K562 (cell line): ENCODE data around the gene NAE1. TPM values are rescaled to one million over a fixed set of nuclear protein-coding genes. Genes with fewer than 3 reads are reported as not detected.

Experiments
- CEBPG ChIP-seq, 3 experiments: fragments of 200-800 bp in 1 of 3; sonication (Bioruptor generic) in 1 of 3; sonication (generic) in 1 of 3; formaldehyde crosslinking in 1 of 3; IDR thresholded peaks in 2 of 3; conservative IDR thresholded peaks in 1 of 3; 2 replicates each; pipeline versions ENCODE4 v1.6.1 to v1.8.0; 2016 to 2022; ENCODE audit warnings: missing compliant biosample characterization in 2 of 3, missing genetic modification characterization in 2 of 3, mild to moderate bottlenecking in 1 of 3, missing genetic modification reagents in 1 of 3
- EHMT2 ChIP-seq: fragments of 450-650 bp; IDR thresholded peaks from 2 replicates; pipeline ENCODE4 v1.6.1; 2018; ENCODE audit warnings: antibody characterized with exemption
- HDAC1 ChIP-seq, 2 experiments: fragments of 450-650 bp; IDR thresholded peaks; 2 replicates each; pipeline ENCODE4 v1.6.1; 2016 to 2017; ENCODE audit warnings: inconsistent platforms in 1 of 2, mild to moderate bottlenecking in 1 of 2, moderate library complexity in 1 of 2
- ILK ChIP-seq: fragments of 450-650 bp; IDR thresholded peaks from 2 replicates; pipeline ENCODE4 v1.6.1; 2016; ENCODE audit warnings: missing genetic modification characterization, low read depth, mild to moderate bottlenecking, missing compliant biosample characterization, moderate library complexity, borderline replicate concordance
- KAT8 ChIP-seq: fragments of 450-650 bp; IDR thresholded peaks from 2 replicates; pipeline ENCODE4 v1.6.1; 2016; ENCODE audit warnings: low read depth, mild to moderate bottlenecking
- NBN ChIP-seq: fragments of 450-650 bp; IDR thresholded peaks from 2 replicates; pipeline ENCODE4 v1.6.1; 2016; ENCODE audit warnings: low read depth, mild to moderate bottlenecking
- NCOA6 ChIP-seq: fragments of 450-650 bp; IDR thresholded peaks from 2 replicates; pipeline ENCODE4 v1.6.1; 2017; ENCODE audit warnings: mild to moderate bottlenecking
- NFRKB ChIP-seq: fragments of 450-650 bp; IDR thresholded peaks from 2 replicates; pipeline ENCODE4 v1.6.1; 2016; ENCODE audit warnings: low read depth
- SMC3 ChIP-seq: conservative IDR thresholded peaks from 2 replicates; pipeline ENCODE4 v1.6.1; 2011; ENCODE audit warnings: low read depth, low read length, improper control_type of control experiment; ENCODE audit not compliant: insufficient read depth
- TRIM24 ChIP-seq, 2 experiments: fragments of 450-650 bp; IDR thresholded peaks; 2 replicates each; pipeline ENCODE4 v1.6.1; 2016
- ZNF551 ChIP-seq: fragments of 250-450 bp; sonication (Bioruptor Pico); IDR thresholded peaks from 2 replicates; pipeline ENCODE4 v1.5.0; 2021; ENCODE audit warnings: mild to moderate bottlenecking, moderate library complexity
- polyA plus RNA-seq, 8 experiments: library from polyadenylated mRNA; depleted of rRNA in 4 of 8; stranded (reverse) in 5 of 8; unstranded in 3 of 8; fragments of >200 nt; fragmentation: Nextera tagmentation in 2 of 8; fragmentation: Illumina TruSeq in 1 of 8; extraction: Ambion mirVana in 2 of 8; extraction: Trizol in 1 of 8; gene quantifications; 2 replicates each; pipeline versions ENCODE4 v1.2.1 to v1.2.3, GENCODE V29; 2011 to 2014; ENCODE audit warnings: inconsistent platforms in 1 of 8, missing spikeins in 1 of 8
- total RNA-seq, 7 experiments: library from RNA; depleted of rRNA in 6 of 7; stranded (reverse); fragments of >200 nt in 6 of 7; fragmentation: Illumina TruSeq in 2 of 7; extraction: Trizol in 2 of 7; gene quantifications; 2 replicates each; pipeline versions ENCODE4 v1.2.1 to v1.2.3, GENCODE V29; 2011 to 2021; ENCODE audit warnings: low replicate concordance in 1 of 7
- TF ChIP-seq, protein P1 (sequence below): fragments of 200-800 bp; sonication (Bioruptor generic); IDR thresholded peaks from 2 replicates; pipeline ENCODE4 v1.6.1; 2016; ENCODE audit warnings: missing genetic modification characterization, missing compliant biosample characterization
- TF ChIP-seq, protein P2 (sequence below): sonication (generic); formaldehyde crosslinking; IDR thresholded peaks from 2 replicates; pipeline ENCODE4 v1.8.0; 2023; ENCODE audit warnings: missing genetic modification reagents, mild to moderate bottlenecking, borderline replicate concordance
- TF ChIP-seq, protein P3 (sequence below): fragments of 250-450 bp; sonication (Bioruptor Pico); IDR thresholded peaks from 2 replicates; pipeline ENCODE4 v1.4.0; 2020; ENCODE audit warnings: mild to moderate bottlenecking, moderate library complexity, borderline replicate concordance

The NAE1 gene
- total and polyA plus RNA-seq, 9 of the 15 experiments (the other 6 are each of a cell fraction or from before 2014, with no cell fraction given): 165 to 294 (median 230) TPM

DNA sequence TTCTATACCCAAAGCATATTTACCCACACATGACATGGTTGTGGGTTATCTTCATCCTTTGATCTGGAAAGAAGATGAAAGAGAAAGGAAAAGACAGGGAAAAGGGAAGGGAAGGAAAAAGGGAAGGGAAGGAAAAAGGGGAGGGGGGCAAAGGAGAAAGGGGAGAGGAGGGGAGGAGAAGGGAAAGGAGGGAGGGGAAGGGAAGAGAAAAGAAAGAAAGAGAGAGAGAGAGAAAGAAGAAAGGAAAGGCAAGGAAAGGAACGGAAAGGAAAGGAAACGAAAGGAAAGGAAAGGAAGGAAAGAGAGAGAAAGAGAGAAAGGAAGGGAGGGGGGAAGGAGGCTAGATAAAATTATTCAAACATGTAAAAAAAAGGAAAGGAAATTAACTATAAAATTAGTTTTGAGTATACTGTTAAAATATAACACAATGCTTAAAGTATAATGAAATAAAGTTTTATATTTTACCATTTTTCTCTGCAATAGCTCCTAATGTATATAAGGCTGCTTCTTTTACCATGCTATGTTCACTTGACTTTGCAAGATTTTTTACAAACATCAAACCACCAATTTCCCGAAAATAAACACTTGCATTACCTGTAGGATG, 40.5 kb downstream of the NAE1 start (continued):
- TF ChIP-seq, protein P1, sequence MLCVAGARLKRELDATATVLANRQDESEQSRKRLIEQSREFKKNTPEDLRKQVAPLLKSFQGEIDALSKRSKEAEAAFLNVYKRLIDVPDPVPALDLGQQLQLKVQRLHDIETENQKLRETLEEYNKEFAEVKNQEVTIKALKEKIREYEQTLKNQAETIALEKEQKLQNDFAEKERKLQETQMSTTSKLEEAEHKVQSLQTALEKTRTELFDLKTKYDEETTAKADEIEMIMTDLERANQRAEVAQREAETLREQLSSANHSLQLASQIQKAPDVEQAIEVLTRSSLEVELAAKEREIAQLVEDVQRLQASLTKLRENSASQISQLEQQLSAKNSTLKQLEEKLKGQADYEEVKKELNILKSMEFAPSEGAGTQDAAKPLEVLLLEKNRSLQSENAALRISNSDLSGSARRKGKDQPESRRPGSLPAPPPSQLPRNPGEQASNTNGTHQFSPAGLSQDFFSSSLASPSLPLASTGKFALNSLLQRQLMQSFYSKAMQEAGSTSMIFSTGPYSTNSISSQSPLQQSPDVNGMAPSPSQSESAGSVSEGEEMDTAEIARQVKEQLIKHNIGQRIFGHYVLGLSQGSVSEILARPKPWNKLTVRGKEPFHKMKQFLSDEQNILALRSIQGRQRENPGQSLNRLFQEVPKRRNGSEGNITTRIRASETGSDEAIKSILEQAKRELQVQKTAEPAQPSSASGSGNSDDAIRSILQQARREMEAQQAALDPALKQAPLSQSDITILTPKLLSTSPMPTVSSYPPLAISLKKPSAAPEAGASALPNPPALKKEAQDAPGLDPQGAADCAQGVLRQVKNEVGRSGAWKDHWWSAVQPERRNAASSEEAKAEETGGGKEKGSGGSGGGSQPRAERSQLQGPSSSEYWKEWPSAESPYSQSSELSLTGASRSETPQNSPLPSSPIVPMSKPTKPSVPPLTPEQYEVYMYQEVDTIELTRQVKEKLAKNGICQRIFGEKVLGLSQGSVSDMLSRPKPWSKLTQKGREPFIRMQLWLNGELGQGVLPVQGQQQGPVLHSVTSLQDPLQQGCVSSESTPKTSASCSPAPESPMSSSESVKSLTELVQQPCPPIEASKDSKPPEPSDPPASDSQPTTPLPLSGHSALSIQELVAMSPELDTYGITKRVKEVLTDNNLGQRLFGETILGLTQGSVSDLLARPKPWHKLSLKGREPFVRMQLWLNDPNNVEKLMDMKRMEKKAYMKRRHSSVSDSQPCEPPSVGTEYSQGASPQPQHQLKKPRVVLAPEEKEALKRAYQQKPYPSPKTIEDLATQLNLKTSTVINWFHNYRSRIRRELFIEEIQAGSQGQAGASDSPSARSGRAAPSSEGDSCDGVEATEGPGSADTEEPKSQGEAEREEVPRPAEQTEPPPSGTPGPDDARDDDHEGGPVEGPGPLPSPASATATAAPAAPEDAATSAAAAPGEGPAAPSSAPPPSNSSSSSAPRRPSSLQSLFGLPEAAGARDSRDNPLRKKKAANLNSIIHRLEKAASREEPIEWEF (CRISPR knock-in tag): no peak
- TF ChIP-seq HDAC1 (IDR thresholded peaks at IDR 0.05) (peak in 1 of 2 experiments; percentile 45; a peak in 2 of 4 replicates), ZNF551 (no peak), NBN (no peak), SMC3 (no peak), NFRKB (no peak), CEBPG (CRISPR knock-in tag; IDR thresholded peaks at IDR 0.05) (no peak), CEBPG (tag; conservative IDR thresholded peaks at IDR 0.05 in 1 of 2, IDR thresholded peaks at IDR 0.05 in 1 of 2) (no peak), TRIM24 (IDR thresholded peaks at IDR 0.05) (0 out of 4 replicates have a peak, but pooled peaks of 1 of the 2 experiments have one; percentile 18), EHMT2 (0 out of 2 replicates have a peak, but pooled peaks have one; percentile 14), NCOA6 (no peak), ILK (no peak), KAT8 (no peak)
- TF ChIP-seq, protein P2, sequence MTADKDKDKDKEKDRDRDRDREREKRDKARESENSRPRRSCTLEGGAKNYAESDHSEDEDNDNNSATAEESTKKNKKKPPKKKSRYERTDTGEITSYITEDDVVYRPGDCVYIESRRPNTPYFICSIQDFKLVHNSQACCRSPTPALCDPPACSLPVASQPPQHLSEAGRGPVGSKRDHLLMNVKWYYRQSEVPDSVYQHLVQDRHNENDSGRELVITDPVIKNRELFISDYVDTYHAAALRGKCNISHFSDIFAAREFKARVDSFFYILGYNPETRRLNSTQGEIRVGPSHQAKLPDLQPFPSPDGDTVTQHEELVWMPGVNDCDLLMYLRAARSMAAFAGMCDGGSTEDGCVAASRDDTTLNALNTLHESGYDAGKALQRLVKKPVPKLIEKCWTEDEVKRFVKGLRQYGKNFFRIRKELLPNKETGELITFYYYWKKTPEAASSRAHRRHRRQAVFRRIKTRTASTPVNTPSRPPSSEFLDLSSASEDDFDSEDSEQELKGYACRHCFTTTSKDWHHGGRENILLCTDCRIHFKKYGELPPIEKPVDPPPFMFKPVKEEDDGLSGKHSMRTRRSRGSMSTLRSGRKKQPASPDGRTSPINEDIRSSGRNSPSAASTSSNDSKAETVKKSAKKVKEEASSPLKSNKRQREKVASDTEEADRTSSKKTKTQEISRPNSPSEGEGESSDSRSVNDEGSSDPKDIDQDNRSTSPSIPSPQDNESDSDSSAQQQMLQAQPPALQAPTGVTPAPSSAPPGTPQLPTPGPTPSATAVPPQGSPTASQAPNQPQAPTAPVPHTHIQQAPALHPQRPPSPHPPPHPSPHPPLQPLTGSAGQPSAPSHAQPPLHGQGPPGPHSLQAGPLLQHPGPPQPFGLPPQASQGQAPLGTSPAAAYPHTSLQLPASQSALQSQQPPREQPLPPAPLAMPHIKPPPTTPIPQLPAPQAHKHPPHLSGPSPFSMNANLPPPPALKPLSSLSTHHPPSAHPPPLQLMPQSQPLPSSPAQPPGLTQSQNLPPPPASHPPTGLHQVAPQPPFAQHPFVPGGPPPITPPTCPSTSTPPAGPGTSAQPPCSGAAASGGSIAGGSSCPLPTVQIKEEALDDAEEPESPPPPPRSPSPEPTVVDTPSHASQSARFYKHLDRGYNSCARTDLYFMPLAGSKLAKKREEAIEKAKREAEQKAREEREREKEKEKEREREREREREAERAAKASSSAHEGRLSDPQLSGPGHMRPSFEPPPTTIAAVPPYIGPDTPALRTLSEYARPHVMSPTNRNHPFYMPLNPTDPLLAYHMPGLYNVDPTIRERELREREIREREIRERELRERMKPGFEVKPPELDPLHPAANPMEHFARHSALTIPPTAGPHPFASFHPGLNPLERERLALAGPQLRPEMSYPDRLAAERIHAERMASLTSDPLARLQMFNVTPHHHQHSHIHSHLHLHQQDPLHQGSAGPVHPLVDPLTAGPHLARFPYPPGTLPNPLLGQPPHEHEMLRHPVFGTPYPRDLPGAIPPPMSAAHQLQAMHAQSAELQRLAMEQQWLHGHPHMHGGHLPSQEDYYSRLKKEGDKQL: no peak
- TF ChIP-seq, protein P3, sequence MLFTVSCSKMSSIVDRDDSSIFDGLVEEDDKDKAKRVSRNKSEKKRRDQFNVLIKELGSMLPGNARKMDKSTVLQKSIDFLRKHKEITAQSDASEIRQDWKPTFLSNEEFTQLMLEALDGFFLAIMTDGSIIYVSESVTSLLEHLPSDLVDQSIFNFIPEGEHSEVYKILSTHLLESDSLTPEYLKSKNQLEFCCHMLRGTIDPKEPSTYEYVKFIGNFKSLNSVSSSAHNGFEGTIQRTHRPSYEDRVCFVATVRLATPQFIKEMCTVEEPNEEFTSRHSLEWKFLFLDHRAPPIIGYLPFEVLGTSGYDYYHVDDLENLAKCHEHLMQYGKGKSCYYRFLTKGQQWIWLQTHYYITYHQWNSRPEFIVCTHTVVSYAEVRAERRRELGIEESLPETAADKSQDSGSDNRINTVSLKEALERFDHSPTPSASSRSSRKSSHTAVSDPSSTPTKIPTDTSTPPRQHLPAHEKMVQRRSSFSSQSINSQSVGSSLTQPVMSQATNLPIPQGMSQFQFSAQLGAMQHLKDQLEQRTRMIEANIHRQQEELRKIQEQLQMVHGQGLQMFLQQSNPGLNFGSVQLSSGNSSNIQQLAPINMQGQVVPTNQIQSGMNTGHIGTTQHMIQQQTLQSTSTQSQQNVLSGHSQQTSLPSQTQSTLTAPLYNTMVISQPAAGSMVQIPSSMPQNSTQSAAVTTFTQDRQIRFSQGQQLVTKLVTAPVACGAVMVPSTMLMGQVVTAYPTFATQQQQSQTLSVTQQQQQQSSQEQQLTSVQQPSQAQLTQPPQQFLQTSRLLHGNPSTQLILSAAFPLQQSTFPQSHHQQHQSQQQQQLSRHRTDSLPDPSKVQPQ (CRISPR knock-in tag): no peak
